PC-3 (cell line): Measurements from ENCODE around the gene MT3. TPM values are rescaled to one million over a fixed set of nuclear protein-coding genes. Genes with fewer than 3 reads are reported as not detected.

ENCODE experiments used
- ATAC-seq: fragments of 200-7000 bp; cut with Tn5 transposase; 2 replicates; pipeline ENCODE4 v1.9.1; 2020; ENCODE audit warnings: mild to moderate bottlenecking, moderate library complexity
- BruUV-seq: library from RNA; stranded (reverse); fragments of 400-500 nt; replicated peaks from 2 replicates; lab custom pipeline; 2021; lab: Mats Ljungman, UMichigan
- CTCF ChIA-PET: fragments of 300-600 bp; sonication (Branson Sonifier 250); formaldehyde crosslinking; loops from one replicate; lab custom pipeline; 2022; ENCODE audit warnings: antibody characterized with exemption; lab: Charles Lee
- POLR2A ChIA-PET: fragments of 300-600 bp; sonication (Branson Sonifier 250); formaldehyde crosslinking; loops from one replicate; lab custom pipeline; 2022; ENCODE audit warnings: antibody characterized with exemption; ENCODE audit not compliant: unreplicated experiment; lab: Charles Lee
- DNase-seq: peaks from one replicate; pipeline ENCODE4 v3.0.0-alpha.2; 2015
- H2AFZ ChIP-seq: fragments of 300-600 bp; sonication (generic); 2 replicates; pipeline ENCODE4 v1.6.0; 2016; ENCODE audit warnings: antibody characterized with exemption, low read length
- H3F3A ChIP-seq: fragments of 300-600 bp; sonication (generic); one replicate; pipeline ENCODE4 v1.6.0; 2017; ENCODE audit warnings: antibody characterized with exemption, low read length, control low read depth, mild to moderate bottlenecking; ENCODE audit not compliant: unreplicated experiment
- H3K27ac ChIP-seq: fragments of 300-600 bp; sonication (generic); 2 replicates; pipeline ENCODE4 v1.5.1; 2016; ENCODE audit warnings: mild to moderate bottlenecking, low read length
- H3K27me3 ChIP-seq: fragments of 300-600 bp; sonication (generic); 2 replicates; pipeline ENCODE4 v1.6.1; 2016; ENCODE audit warnings: low read length, mixed read lengths
- H3K36me3 ChIP-seq: fragments of 300-600 bp; sonication (generic); 2 replicates; pipeline ENCODE4 v1.6.1; 2016; ENCODE audit warnings: low read depth, mixed run types, low read length, mixed read lengths
- H3K4me1 ChIP-seq: fragments of 300-600 bp; sonication (generic); 2 replicates; pipeline ENCODE4 v1.5.1; 2016; ENCODE audit warnings: low read length; ENCODE audit not compliant: insufficient read depth
- H3K4me2 ChIP-seq: fragments of 300-600 bp; sonication (generic); 2 replicates; pipeline ENCODE4 v1.6.0; 2016; ENCODE audit warnings: low read length
- H3K4me3 ChIP-seq: fragments of 300-600 bp; sonication (generic); 2 replicates; pipeline ENCODE4 v1.5.1; 2016; ENCODE audit warnings: mild to moderate bottlenecking, low read length, mixed read lengths
- H3K79me2 ChIP-seq: fragments of 300-600 bp; sonication (generic); 2 replicates; pipeline ENCODE4 v1.6.1; 2017; ENCODE audit warnings: low read length, mixed read lengths
- H3K9ac ChIP-seq: fragments of 300-600 bp; sonication (generic); 2 replicates; pipeline ENCODE4 v1.6.0; 2016; ENCODE audit warnings: mild to moderate bottlenecking, low read length
- H3K9me2 ChIP-seq: fragments of 300-600 bp; sonication (generic); replicated peaks from 2 replicates; pipeline ENCODE4 v1.6.1; 2016; ENCODE audit warnings: mixed run types, low read length, mixed read lengths
- H3K9me3 ChIP-seq: fragments of 300-600 bp; sonication (generic); 2 replicates; pipeline ENCODE4 v1.6.1; 2016; ENCODE audit warnings: low read length, mixed read lengths
- H4K20me1 ChIP-seq: fragments of 300-600 bp; sonication (generic); 2 replicates; pipeline ENCODE4 v1.6.1; 2016; ENCODE audit warnings: low read length, mixed read lengths
- EZH2 ChIP-seq: fragments of 300-600 bp; sonication (generic); IDR thresholded peaks from one replicate; pipeline ENCODE4 v1.6.1; 2017; ENCODE audit warnings: antibody characterized with exemption, mild to moderate bottlenecking, low read length; ENCODE audit not compliant: unreplicated experiment
- EZH2phosphoT487 ChIP-seq: fragments of 300-600 bp; sonication (generic); IDR thresholded peaks from 2 replicates; pipeline ENCODE4 v1.6.1; 2018; ENCODE audit warnings: mild to moderate bottlenecking, antibody characterized with exemption, low read length, borderline replicate concordance
- intact Hi-C: fragments of 100-400 bp; cut with micrococcal nuclease; formaldehyde crosslinking; loops from 2 replicates; pipeline ENCODE4 v1.9.0; 2023
- total RNA-seq: library from RNA; depleted of rRNA; stranded (reverse); fragments of >200 nt; gene quantifications from 2 replicates; pipeline ENCODE4 v1.2.3, GENCODE V29; 2014
- TF ChIP-seq, protein P1 (sequence below): fragments of 300-600 bp; sonication (generic); conservative IDR thresholded peaks from 2 replicates; pipeline ENCODE4 v1.5.1; 2017; ENCODE audit warnings: antibody characterized with exemption, low read depth, mild to moderate bottlenecking, low read length

Gene MT3
- total RNA-seq, 1 experiment from 2014 or later = not detected

GRCh38 chr16:56608043-56608875 lies 18.9 kb downstream of the MT3 start, which contains the start of gene MT2A:
Gene MT2A (plus strand): TSS chr16:56608584. CDS start chr16:56608656, 72 bp downstream.
- no peak within 1 kb of the TSS for H2AFZ ChIP-seq
- DNase-seq (peak; percentile 93), ATAC-seq (peak; percentile 48)
- H3K27me3 ChIP-seq = no peaks in the 10 kb centered on the region
- ChIA-PET POLR2A (interaction anchor here (0.6 kb wide), 1 partner anchor 382 kb away, joined by 3 read pairs; no protein-coding TSS in a partner anchor), CTCF (interaction anchor here (0.9 kb wide), 1 partner anchor 94 kb away, joined by 3 read pairs; no protein-coding TSS in a partner anchor)
- peaks cover 14% of the 10 kb centered on the region for H3F3A ChIP-seq
- H3K9me3 ChIP-seq = no peaks in the 10 kb centered on the region
- no peaks in the 10 kb centered on the region for H3K36me3 ChIP-seq
- TF ChIP-seq, protein P1, sequence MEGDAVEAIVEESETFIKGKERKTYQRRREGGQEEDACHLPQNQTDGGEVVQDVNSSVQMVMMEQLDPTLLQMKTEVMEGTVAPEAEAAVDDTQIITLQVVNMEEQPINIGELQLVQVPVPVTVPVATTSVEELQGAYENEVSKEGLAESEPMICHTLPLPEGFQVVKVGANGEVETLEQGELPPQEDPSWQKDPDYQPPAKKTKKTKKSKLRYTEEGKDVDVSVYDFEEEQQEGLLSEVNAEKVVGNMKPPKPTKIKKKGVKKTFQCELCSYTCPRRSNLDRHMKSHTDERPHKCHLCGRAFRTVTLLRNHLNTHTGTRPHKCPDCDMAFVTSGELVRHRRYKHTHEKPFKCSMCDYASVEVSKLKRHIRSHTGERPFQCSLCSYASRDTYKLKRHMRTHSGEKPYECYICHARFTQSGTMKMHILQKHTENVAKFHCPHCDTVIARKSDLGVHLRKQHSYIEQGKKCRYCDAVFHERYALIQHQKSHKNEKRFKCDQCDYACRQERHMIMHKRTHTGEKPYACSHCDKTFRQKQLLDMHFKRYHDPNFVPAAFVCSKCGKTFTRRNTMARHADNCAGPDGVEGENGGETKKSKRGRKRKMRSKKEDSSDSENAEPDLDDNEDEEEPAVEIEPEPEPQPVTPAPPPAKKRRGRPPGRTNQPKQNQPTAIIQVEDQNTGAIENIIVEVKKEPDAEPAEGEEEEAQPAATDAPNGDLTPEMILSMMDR = no peak
- peak; percentile 95 for TF ChIP-seq EZH2phosphoT487
- H4K20me1 ChIP-seq = no peaks in the 10 kb centered on the region
- H3K79me2 ChIP-seq = peaks cover 16% of the 10 kb centered on the region
- no TSS peak for BruUV-seq
- peak within 1 kb of the TSS; percentile 93 for H3K4me2 ChIP-seq
- intact Hi-C loops = loop anchor here (5.0 to 10.0 kb wide), 3 partner anchors 47 to 179 kb away; partner anchors contain the start of genes MT1B, MT1F and MT1X
- peak within 1 kb of the TSS; percentile 82 for H3K27ac ChIP-seq
- peak within 1 kb of the TSS; percentile 90 for H3K4me3 ChIP-seq
- peaks cover 71% of the 10 kb centered on the region for H3K4me1 ChIP-seq
- H3K9ac ChIP-seq = peak within 1 kb of the TSS; percentile 76
- no peaks in the 10 kb centered on the region for H3K9me2 ChIP-seq

DNA sequence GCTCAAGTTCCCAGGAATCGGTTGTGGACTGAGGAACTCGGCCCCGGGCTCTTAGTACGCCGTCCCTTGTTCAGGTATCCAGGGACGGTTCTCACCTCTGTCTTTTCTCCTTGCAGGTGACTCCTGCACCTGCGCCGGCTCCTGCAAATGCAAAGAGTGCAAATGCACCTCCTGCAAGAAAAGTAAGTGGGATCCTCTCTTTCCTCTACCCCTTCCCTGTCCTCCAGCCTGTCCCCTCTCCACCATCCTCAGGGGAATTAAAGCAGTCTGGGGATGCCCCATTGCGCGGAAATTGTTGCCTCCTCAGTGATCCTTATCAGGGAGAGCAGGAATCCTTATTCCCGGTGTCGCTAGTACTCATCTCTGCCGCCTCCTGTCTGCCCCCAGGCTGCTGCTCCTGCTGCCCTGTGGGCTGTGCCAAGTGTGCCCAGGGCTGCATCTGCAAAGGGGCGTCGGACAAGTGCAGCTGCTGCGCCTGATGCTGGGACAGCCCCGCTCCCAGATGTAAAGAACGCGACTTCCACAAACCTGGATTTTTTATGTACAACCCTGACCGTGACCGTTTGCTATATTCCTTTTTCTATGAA lies 19.6 kb downstream of the MT3 start:
- Histone ChIP-seq H3K9ac (peak overlapping the region; percentile 76), H3K9me2 (no peaks in the 10 kb centered on the region), H3K4me1 (peaks cover 74% of the 10 kb centered on the region), H3K4me2 (peak overlapping the region; percentile 93), H3K9me3 (no peaks in the 10 kb centered on the region), H3K4me3 (peak overlapping the region; percentile 90), H3K27ac (peak overlapping the region; percentile 78), H3K36me3 (no peaks in the 10 kb centered on the region), H3K27me3 (no peaks in the 10 kb centered on the region), H3K79me2 (peaks cover 16% of the 10 kb centered on the region), H4K20me1 (no peaks in the 10 kb centered on the region), H3F3A (peaks cover 14% of the 10 kb centered on the region), H2AFZ (no peak overlapping the region)
- ATAC-seq = no peak
- no peak for DNase-seq
- ChIA-PET POLR2A (no interaction called here), CTCF (interaction anchor here (0.9 kb wide), 1 partner anchor 93 kb away, joined by 3 read pairs; no protein-coding TSS in a partner anchor)
- no peak for TF ChIP-seq EZH2
- TF ChIP-seq, protein P1 = no peak
- TF ChIP-seq EZH2phosphoT487 = no peak
- BruUV-seq = TSS peak; percentile 98
- intact Hi-C loops = loop anchor here (5.0 to 10.0 kb wide), 3 partner anchors 46 to 178 kb away; partner anchors contain the start of genes MT1B, MT1F and MT1X
